ENCODE data around the gene NCAPD3. TPM values are rescaled to one million over a fixed set of nuclear protein-coding genes. Genes with fewer than 3 reads are reported as not detected.

Gene NCAPD3
- total RNA-seq, 2 donors from 2014 or later, result 44.4 to 61.9 TPM

- intact Hi-C loops (cut with DNase I), result loop anchor here (5.0 kb wide), 1 partner anchor 216 kb away; no protein-coding TSS in a partner anchor
- Histone ChIP-seq H3K4me1 (replicated peaks) (no peaks in the 10 kb centered on the region), H3K9me3 (no peaks in the 10 kb centered on the region), H3K27me3 (replicated peaks; ENCODE audit: insufficient read depth) (no peaks in the 10 kb centered on the region), H3K27ac (no peak overlapping the region), H3K36me3 (no peaks in the 10 kb centered on the region), H3K4me3 (no peak overlapping the region)
- TF ChIP-seq POLR2AphosphoS5 (IDR thresholded peaks at IDR 0.05) (no peak), POLR2A (IDR thresholded peaks at IDR 0.05) (no peak)
- TF ChIP-seq, protein P1, sequence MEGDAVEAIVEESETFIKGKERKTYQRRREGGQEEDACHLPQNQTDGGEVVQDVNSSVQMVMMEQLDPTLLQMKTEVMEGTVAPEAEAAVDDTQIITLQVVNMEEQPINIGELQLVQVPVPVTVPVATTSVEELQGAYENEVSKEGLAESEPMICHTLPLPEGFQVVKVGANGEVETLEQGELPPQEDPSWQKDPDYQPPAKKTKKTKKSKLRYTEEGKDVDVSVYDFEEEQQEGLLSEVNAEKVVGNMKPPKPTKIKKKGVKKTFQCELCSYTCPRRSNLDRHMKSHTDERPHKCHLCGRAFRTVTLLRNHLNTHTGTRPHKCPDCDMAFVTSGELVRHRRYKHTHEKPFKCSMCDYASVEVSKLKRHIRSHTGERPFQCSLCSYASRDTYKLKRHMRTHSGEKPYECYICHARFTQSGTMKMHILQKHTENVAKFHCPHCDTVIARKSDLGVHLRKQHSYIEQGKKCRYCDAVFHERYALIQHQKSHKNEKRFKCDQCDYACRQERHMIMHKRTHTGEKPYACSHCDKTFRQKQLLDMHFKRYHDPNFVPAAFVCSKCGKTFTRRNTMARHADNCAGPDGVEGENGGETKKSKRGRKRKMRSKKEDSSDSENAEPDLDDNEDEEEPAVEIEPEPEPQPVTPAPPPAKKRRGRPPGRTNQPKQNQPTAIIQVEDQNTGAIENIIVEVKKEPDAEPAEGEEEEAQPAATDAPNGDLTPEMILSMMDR (IDR thresholded peaks at IDR 0.05), result no peak
- DNase-seq (ENCODE audit: low spot score), result no peak
- WGBS, result 81% methylated on average over 3 of the region's 3 CpGs
Measured at GRCh38 chr11:134143801-134144200, 80.0 kb downstream of the NCAPD3 start.

GRCh38 chr11:134142536-134142935 lies 81.2 kb downstream of the NCAPD3 start:
- no peaks in the 10 kb centered on the region for H3K4me1 ChIP-seq (replicated peaks)
- no peaks in the 10 kb centered on the region for H3K9me3 ChIP-seq
- no peaks in the 10 kb centered on the region for H3K36me3 ChIP-seq
- H3K27ac ChIP-seq, result no peak overlapping the region
- H3K4me3 ChIP-seq, result no peak overlapping the region
- TF ChIP-seq POLR2AphosphoS5 (IDR thresholded peaks at IDR 0.05) (no peak), POLR2A (IDR thresholded peaks at IDR 0.05) (no peak)
- TF ChIP-seq, protein P1 (IDR thresholded peaks at IDR 0.05), result no peak
- no peaks in the 10 kb centered on the region for H3K27me3 ChIP-seq (replicated peaks; ENCODE audit: insufficient read depth)
- WGBS, result 61% methylated on average over 6 of the region's 6 CpGs
- intact Hi-C loops (cut with DNase I), result loop anchor here (5.0 kb wide), 1 partner anchor 215 kb away; no protein-coding TSS in a partner anchor
- DNase-seq (ENCODE audit: low spot score), result no peak

- no peak overlapping the region for H3K27ac ChIP-seq
- H3K9me3 ChIP-seq, result no peaks in the 10 kb centered on the region
- H3K36me3 ChIP-seq, result no peaks in the 10 kb centered on the region
- intact Hi-C loops (cut with DNase I), result loop anchor here (5.0 kb wide), 1 partner anchor 214 kb away; no protein-coding TSS in a partner anchor
- WGBS, result 81% methylated on average over 7 of the region's 7 CpGs
- H3K27me3 ChIP-seq (replicated peaks; ENCODE audit: insufficient read depth), result no peaks in the 10 kb centered on the region
- TF ChIP-seq, protein P1 (IDR thresholded peaks at IDR 0.05), result no peak
- TF ChIP-seq POLR2AphosphoS5 (IDR thresholded peaks at IDR 0.05), result no peak
- no peak for TF ChIP-seq POLR2A (IDR thresholded peaks at IDR 0.05)
- H3K4me1 ChIP-seq (replicated peaks), result no peaks in the 10 kb centered on the region
- DNase-seq (ENCODE audit: low spot score), result no peak
- no peak overlapping the region for H3K4me3 ChIP-seq
Measured at GRCh38 chr11:134140961-134141490, 82.7 kb downstream of the NCAPD3 start.

GRCh38 chr11:134139873-134140331 lies 83.9 kb downstream of the NCAPD3 start:
- Histone ChIP-seq H3K4me3 (no peak overlapping the region), H3K36me3 (no peaks in the 10 kb centered on the region), H3K27me3 (replicated peaks; ENCODE audit: insufficient read depth) (no peaks in the 10 kb centered on the region), H3K27ac (no peak overlapping the region), H3K9me3 (no peaks in the 10 kb centered on the region), H3K4me1 (replicated peaks) (no peaks in the 10 kb centered on the region)
- TF ChIP-seq POLR2A (IDR thresholded peaks at IDR 0.05) (no peak), POLR2AphosphoS5 (IDR thresholded peaks at IDR 0.05) (peak; percentile 62)
- TF ChIP-seq, protein P1 (IDR thresholded peaks at IDR 0.05), result peak; percentile 76 to 87 (median 84)
- 48% methylated on average over 10 of the region's 10 CpGs for WGBS
- intact Hi-C loops (cut with DNase I), result loop anchor here (1.0 to 5.0 kb wide), 2 partner anchors 90 to 213 kb away; no protein-coding TSS in a partner anchor
- peak; percentile 70 for DNase-seq (ENCODE audit: low spot score)
